GM13977 (cell line): ENCODE measurements around the gene CPN2.

Experiments used
- DNase-seq: peaks from one replicate; pipeline ENCODE4 v3.0.0; 2012; ENCODE audit warnings: low spot score
- in situ Hi-C: fragments of 300-500 bp; cut with MboI; formaldehyde crosslinking; loops from one replicate; pipeline ENCODE4 v1.12.0; 2022; ENCODE audit warnings: low sequenced_read_pairs, low pct_unique_long_range_greater_than_20kb, mixed read lengths, inconsistent platforms; ENCODE audit not compliant: unreplicated experiment
- TF ChIP-seq, protein P1 (sequence below): IDR thresholded peaks from 2 replicates; pipeline ENCODE4 v1.5.1; 2012; ENCODE audit warnings: mild to moderate bottlenecking, control low read depth; ENCODE audit not compliant: insufficient read depth; ENCODE audit errors: extremely low read depth, missing control alignments

CPN2 gene

DNA sequence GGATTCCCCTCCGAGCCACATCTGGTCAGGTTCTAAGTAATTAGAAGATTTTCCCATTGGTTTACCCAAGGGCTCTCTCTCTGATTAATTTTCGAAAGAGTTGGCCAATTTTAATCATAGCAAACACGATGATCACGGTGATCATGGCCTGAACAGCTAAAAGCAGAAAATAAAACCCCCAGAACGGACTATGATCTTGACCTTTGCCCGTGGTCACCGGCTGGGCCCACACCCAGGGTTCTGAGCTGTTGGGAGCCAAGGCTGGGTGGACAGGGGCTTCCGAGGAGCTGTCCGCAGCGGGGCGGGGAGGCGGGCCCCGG, 45.4 kb upstream of the CPN2 start:
- in situ Hi-C loops, result no loop called here
- DNase-seq, result no peak
- TF ChIP-seq, protein P1, sequence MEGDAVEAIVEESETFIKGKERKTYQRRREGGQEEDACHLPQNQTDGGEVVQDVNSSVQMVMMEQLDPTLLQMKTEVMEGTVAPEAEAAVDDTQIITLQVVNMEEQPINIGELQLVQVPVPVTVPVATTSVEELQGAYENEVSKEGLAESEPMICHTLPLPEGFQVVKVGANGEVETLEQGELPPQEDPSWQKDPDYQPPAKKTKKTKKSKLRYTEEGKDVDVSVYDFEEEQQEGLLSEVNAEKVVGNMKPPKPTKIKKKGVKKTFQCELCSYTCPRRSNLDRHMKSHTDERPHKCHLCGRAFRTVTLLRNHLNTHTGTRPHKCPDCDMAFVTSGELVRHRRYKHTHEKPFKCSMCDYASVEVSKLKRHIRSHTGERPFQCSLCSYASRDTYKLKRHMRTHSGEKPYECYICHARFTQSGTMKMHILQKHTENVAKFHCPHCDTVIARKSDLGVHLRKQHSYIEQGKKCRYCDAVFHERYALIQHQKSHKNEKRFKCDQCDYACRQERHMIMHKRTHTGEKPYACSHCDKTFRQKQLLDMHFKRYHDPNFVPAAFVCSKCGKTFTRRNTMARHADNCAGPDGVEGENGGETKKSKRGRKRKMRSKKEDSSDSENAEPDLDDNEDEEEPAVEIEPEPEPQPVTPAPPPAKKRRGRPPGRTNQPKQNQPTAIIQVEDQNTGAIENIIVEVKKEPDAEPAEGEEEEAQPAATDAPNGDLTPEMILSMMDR, result no peak

DNA sequence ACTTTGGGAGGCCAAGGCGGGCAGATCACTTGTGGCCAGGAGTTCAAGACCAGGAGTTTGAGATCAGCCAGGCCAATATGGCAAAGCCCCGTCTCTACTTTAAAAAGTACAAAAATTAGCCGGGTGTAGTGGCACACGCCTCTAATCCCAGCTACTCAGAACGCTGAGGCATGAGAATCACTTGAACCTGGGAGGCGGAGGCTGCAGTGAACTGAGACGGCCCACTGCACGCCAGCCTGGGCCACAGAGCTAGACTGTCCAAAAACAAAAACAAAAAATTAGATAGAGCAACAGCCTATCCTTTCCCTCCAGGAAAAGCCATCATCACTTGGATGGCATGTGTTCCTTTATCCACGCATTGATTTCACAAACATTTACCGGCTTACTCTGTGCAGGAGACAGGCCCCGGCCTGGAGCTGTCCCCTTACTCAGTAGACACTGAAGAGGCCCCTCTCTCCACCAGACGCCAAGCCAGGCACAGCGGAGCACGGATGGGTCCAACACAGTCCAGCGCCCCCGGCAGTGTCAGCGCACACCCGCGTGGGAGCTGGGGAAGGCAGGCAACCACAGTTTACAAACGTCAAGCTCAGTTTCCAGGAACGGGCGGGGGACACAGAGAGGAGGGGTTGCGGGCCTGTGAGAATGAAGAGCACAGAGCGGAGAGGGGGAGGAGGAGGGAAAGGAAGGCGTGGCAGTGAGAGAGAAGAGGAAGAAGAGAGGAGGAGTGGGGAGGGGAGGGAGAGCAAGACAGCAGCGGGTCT, 44.8 kb upstream of the CPN2 start:
- TF ChIP-seq, protein P1, result no peak
- in situ Hi-C loops, result no loop called here
- no peak for DNase-seq

DNA sequence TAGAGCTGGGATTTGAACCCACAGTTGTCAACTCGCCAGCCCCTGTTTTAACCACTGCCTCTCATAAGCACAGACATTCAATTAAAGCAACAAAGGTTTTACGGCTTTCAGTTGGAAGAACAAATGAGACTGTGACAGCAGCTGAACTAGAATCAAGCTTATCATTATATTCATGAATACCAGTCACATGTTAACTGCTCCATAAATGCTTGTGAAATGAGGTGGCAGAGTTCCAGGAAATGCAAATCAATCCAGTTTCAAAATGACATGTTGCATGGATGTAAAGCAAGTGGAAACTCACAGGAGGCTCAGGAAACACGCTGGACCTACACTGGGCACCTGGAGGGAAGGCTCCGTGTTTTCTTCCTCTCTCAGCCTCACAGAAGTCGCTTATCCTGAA, 44.1 kb upstream of the CPN2 start:
- no peak for DNase-seq
- TF ChIP-seq, protein P1, result no peak
- in situ Hi-C loops, result no loop called here

DNA sequence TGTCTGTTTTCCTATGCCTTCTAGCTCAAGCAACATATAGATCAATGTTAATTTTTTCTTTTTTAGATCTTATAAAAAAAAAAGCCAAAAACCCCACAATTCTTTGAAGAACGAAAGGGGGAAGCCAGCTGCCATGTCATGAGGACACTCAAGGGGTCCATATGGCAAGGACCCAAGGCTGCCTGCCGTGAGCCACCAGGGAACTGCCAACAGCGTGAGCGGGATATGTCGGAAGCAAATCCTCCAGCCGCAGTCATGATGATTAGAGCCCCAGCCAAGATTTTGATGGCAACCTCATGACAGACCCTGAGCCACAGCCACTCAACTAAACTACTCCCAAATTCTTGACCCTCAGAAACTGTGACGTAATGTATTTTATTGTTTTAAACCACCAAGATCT, 41.4 kb upstream of the CPN2 start:
- in situ Hi-C loops, result no loop called here
- DNase-seq, result no peak
- TF ChIP-seq, protein P1, result no peak

DNA sequence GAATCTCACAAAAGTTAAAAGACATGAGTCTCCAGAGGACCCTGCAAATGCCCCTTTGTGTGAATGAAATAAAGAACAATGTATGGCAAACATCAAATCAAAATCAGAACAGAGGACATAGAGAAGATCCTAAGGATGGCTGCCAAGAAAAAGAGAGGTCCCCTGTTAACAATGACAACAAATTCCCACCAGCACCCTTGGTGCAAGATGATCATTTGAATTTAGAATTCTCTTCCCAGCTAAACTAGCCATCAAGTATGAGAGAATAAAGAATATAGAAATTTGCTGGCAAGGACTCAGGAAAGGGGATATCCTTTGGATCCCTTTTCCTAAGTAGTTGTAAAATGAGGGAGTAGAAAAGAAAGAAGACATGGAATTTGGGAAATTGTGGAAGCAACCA, 39.7 kb upstream of the CPN2 start:
- TF ChIP-seq, protein P1, result no peak
- in situ Hi-C loops, result no loop called here
- DNase-seq, result no peak

DNA sequence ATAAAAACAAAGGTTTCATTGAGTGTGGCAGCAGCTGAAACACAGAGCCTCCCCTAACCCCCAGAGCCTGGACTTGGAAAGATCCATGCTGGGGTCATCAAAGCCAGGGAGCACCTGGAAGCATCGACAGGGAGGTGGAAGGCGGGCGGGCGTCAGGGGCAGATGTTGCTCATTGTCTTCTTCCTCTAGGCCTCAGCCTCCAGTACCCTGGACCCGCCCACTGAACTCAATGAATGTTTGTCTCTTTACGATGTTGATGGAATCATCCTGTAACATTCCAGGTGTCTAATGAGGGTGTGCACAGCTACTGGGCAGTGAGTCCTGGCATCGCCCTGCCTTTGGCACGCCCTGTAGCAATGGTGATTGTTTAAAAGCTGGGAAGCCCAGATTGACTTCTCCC, 38.1 kb upstream of the CPN2 start:
- TF ChIP-seq, protein P1, result no peak
- DNase-seq, result no peak
- in situ Hi-C loops, result no loop called here
